Measurements from ENCODE around the gene LRRC75B.
"Not testable (repeated sequence)": the region's sequence is repeated elsewhere in the genome, so short reads cannot be mapped to it uniquely, and the experiment has no call there.

DNA sequence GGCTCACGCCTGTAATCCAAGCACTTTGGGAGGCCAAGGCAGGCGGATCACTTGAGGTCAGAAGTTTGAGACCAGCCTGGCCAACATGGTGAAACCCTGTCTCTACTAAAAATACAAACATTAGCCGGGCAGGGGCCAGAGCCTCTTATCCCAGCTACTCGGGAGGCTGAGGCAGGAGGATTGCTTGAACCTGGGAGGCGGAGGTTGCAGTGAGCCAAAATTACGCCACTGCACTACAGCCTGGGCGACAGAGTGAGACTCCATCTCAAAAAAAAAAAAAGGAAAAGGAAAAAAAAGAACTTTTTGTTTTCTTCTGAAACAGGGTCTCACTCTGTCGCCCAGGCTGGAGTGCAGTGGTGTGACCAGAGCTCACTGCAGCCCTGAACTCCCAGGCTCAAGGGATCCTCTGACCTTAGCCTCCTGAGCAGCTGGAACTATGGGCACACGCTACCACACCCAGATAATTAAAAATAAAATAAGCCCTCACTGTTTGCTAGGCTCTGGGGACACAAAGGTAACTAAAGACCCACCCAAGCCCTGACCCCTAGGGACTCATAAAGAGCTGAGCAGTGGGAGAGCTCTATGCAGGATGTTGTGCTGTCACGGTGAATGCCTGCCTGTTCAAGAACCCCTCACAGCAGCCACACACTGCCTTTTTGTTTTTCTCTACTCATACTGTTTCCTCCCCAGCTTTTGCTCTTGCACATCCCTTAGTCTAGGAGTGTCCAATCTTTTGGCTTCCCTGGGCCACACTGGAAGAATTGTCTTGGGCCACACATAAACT is 40.2 kb downstream of the LRRC75B start:
- TF ChIP-seq, protein P1, sequence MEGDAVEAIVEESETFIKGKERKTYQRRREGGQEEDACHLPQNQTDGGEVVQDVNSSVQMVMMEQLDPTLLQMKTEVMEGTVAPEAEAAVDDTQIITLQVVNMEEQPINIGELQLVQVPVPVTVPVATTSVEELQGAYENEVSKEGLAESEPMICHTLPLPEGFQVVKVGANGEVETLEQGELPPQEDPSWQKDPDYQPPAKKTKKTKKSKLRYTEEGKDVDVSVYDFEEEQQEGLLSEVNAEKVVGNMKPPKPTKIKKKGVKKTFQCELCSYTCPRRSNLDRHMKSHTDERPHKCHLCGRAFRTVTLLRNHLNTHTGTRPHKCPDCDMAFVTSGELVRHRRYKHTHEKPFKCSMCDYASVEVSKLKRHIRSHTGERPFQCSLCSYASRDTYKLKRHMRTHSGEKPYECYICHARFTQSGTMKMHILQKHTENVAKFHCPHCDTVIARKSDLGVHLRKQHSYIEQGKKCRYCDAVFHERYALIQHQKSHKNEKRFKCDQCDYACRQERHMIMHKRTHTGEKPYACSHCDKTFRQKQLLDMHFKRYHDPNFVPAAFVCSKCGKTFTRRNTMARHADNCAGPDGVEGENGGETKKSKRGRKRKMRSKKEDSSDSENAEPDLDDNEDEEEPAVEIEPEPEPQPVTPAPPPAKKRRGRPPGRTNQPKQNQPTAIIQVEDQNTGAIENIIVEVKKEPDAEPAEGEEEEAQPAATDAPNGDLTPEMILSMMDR (conservative IDR thresholded peaks at IDR 0.05 in 1 of 2, IDR thresholded peaks at IDR 0.05 in 1 of 2; ENCODE audit: extremely low read depth in 1 of 2, insufficient read depth in 1 of 2, low read depth in 1 of 2, low read length in 2 of 2): not testable (repeated sequence)
- TF ChIP-seq EZH2 (IDR thresholded peaks at IDR 0.05; ENCODE audit: borderline replicate concordance, low read length): not testable (repeated sequence)
